Measurements from ENCODE around the gene IGF2R.
A peak's percentile ranks its signal among the peaks of the same experiment; 100 is the strongest.

The IGF2R gene

GRCh38 chr6:160051390-160051789 lies 82.5 kb downstream of the IGF2R start:
- no peak for DNase-seq (ENCODE audit: low spot score)

GRCh38 chr6:160054271-160054670 lies 85.4 kb downstream of the IGF2R start:
- DNase-seq (ENCODE audit: low spot score), result no peak

- no peak for DNase-seq (ENCODE audit: low spot score)
Measured at GRCh38 chr6:160054913-160055312, 86.0 kb downstream of the IGF2R start.

- DNase-seq (ENCODE audit: low spot score), result no peak
Measured at GRCh38 chr6:160055378-160055777, 86.5 kb downstream of the IGF2R start.

GRCh38 chr6:160055813-160056212 lies 86.9 kb downstream of the IGF2R start:
- DNase-seq (ENCODE audit: low spot score), result no peak

- DNase-seq (ENCODE audit: low spot score), result no peak
Measured at GRCh38 chr6:160057080-160057479, 88.2 kb downstream of the IGF2R start.

GRCh38 chr6:160058603-160059215 lies 89.8 kb downstream of the IGF2R start:
- no peak for DNase-seq (ENCODE audit: low spot score)

GRCh38 chr6:160060221-160060620 lies 91.3 kb downstream of the IGF2R start:
- DNase-seq (ENCODE audit: low spot score), result no peak

GRCh38 chr6:160060920-160061447 lies 92.1 kb downstream of the IGF2R start:
- DNase-seq (ENCODE audit: low spot score), result no peak

GRCh38 chr6:160063771-160064413 lies 95.0 kb downstream of the IGF2R start:
- DNase-seq (ENCODE audit: low spot score), result no peak

GRCh38 chr6:160065200-160065599 lies 96.3 kb downstream of the IGF2R start:
- DNase-seq (ENCODE audit: low spot score), result no peak

- DNase-seq (ENCODE audit: low spot score), result no peak
Measured at GRCh38 chr6:160067564-160067963, 98.7 kb downstream of the IGF2R start.

- DNase-seq (ENCODE audit: low spot score), result no peak
Measured at GRCh38 chr6:160068346-160068745, 99.5 kb downstream of the IGF2R start.

- peak; percentile 31 for DNase-seq (ENCODE audit: low spot score)
Measured at GRCh38 chr6:160069050-160069454, 100.2 kb downstream of the IGF2R start.

- no peak for DNase-seq (ENCODE audit: low spot score)
Measured at GRCh38 chr6:160069459-160069858, 100.6 kb downstream of the IGF2R start.

GRCh38 chr6:160070427-160070826 lies 101.5 kb downstream of the IGF2R start:
- no peak for DNase-seq (ENCODE audit: low spot score)

- no peak for DNase-seq (ENCODE audit: low spot score)
Measured at GRCh38 chr6:160070831-160071230, 101.9 kb downstream of the IGF2R start.

- DNase-seq (ENCODE audit: low spot score), result no peak
Measured at GRCh38 chr6:160071805-160072690, 103.2 kb downstream of the IGF2R start.

- DNase-seq (ENCODE audit: low spot score), result no peak
Measured at GRCh38 chr6:160073272-160073671, 104.4 kb downstream of the IGF2R start.

GRCh38 chr6:160076009-160076408 lies 107.1 kb downstream of the IGF2R start:
- no peak for DNase-seq (ENCODE audit: low spot score)

GRCh38 chr6:160077024-160077423 lies 108.1 kb downstream of the IGF2R start:
- no peak for DNase-seq (ENCODE audit: low spot score)

- no peak for DNase-seq (ENCODE audit: low spot score)
Measured at GRCh38 chr6:160077526-160077925, 108.6 kb downstream of the IGF2R start.
